NCI-H446 (cell line): ENCODE results near the gene TP73.
A peak's percentile ranks its signal among the peaks of the same experiment; 100 is the strongest.
"Not testable (repeated sequence)": the region's sequence is repeated elsewhere in the genome, so short reads cannot be mapped to it uniquely, and the experiment has no call there.

Experiments
- DNase-seq, 2 experiments: peaks; one replicate each; lab custom pipeline; 2025; lab: John Stamatoyannopoulos, UW

The TP73 gene

DNA sequence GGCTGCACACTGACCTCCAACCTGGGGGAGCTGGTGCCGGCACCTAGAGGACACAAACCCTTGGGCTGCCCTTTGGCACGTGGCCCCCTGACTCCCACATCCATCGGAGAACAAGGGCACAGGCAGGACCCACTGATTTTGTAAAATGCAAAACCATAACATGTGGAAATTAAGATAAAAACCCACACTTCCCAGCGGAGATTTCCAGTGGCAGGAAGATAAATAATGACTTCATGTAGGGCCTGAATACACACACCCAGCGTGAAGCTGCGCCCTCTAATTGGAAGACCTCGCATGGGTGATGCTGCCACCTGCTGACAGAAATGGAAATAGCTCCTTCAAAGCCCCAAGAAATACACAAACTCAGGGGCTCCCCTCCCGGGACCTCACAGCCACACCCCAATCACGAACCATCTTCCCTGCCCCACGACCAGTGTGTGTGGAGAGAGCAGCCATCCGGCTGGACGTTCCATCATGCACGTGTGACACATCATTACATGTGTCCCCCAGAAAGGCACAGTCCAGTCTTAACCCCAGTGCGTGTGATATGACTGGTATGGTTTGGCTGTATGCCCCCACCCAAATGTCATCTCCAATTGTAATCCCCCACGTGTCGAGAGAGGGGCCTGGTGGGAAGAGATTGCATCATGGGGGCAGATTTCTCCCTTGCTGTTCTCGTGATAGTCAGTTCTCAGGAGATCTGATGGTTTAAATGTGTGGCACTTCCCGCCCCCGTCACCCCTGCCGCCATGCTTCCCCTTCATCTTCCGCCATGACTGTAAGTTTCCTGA, 33.2 kb upstream of the TP73 start:
- peak; percentile 60 to 79 for DNase-seq

DNA sequence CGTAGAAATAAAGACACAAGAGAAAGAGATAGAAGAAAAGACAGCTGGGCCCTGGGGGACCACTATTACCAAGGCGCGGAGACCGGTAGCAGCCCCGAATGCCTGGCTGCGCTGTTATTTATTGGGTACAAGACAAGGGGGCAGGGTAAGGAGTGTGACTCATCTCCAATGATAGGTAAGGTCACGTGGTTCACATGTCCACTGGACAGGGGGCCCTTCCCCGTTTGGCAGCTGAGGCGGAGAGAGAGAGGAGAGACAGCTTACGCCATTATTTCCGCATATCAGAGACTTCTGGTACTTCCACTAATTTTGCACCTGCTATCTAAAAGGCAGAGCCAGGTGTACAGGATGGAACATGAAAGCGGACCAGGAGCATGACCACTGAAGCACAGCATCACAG, 31.6 kb upstream of the TP73 start:
- DNase-seq: no peak

DNA sequence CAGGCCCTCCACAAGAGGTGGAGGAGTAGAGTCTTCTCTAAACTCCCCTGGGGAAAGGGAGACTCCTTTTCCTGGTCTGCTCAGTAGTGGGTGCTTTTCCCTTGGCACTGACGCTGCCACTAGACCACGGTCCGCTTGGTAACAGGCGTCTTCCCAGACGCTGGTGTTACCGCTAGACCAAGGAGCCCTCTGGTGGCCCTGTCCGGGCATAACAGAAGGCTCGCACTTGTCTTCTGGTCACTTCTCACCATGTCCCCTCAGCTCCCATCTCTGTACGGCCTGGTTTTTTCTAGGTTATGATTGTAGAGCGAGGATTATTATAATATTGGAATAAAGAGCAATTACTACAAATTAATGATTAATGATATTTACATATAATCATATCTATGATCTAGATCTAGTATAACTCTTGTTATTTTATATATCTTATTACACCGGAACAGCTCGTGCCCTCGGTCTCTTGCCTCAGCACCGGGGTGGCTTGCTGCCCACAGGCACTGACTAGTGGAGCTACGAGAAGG, 31.1 kb upstream of the TP73 start:
- DNase-seq: peak; percentile 26 to 40

DNA sequence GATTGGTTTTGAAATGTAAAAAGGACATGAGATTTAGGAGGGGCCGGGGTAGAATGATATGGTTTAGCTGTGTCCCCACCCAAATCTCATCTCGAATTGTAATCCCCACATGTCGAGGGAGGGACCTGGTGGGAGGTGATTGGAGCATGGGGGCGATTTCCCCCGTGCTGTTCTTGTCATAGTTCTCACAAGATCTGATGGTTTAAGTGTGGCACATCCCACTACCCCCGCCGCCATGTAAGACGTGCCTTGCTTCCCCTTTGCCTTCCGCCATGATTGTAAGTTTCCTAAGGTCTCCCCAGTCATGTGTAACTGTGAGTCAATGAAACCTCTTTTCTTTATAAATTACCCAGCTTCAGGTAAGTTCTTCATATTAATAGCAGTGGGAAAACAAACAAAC, 30.2 kb upstream of the TP73 start:
- not testable (repeated sequence) for DNase-seq

DNA sequence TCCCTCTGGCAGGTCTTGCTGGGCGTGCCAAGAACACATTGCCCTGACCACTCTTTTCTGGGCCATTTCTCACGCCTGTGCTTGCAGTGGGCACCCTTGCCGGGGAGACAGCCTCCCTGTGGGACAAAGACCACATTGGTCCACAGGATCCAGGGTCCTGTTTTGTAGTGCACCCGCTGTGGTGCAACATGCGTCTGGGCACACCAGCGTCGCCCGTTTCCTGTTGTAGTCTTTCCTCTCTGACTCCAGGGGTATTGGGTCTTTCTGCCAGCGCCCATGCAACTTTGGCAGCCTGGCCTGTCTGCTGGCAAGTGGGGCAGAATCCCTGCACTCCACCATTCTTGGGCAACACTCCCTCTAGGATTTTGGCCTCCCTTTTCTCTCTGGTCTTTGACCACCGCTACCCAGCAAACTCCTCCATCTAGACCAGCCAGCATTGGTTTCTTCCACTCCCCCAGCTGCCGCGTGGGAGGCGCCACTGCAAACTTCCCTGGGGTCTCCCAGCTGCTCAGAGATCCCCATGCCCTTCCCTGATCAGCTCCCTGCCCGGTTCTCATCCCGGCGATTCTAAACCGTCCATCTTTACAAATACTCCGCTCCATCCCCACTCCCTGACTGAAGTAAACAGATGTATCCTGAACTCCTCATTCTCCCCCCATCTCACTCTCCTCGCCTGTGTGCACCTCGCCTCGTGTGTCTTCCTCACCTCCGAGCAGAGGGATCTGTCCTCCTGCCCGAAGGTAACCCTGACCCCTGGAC, 28.7 kb upstream of the TP73 start:
- no peak for DNase-seq

DNA sequence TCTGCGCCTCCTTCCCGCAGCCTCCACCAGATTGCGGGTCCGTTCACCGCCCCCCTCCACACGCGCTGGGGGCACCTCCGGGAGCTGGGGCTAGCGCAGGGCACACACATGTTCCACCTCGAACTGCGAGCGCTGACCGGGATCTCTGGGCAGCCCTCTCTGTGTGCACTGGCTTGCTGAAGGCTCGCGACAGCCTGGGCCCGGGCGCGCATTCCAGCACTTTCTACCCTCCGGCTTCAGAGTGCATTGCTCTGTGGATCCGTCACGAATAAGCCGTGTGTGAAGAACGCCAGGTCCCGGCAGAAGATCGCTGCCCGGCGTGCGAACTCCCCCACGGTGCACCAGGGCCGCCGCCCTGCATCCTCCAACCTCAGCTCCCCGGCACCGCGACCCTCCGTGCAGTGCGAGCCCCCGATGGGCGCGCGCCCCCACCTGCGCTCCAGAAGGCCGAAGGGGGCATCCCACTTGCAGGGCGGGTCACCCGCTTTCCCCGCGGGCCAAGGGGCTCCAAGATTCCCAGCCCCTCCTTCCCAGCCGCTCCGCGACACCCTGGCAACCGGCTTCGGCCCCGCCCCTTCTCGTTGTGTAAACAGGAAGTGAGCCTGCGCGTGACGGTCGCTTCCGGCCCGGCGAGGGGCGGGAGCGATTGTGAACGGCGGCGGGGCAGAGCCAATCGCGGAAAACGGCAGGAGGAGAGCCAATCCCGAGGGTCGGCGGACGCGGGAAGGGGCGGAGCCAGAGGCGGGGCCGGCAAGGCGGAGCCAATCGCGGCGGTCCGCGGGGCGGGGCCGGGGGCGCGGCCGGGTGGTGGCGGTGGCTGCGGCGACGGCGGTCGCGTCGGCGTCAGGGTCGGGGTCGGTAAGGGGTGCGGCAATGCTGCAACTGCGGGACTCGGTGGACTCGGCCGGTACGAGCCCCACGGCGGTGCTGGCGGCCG, 27.8 kb upstream of the TP73 start, which contains the start of gene TPRG1L:
Gene TPRG1L (plus strand): TSS at position 816 of the 937 bp plus-strand sequence. CDS start 58 bp downstream, at position 874.
- peak; percentile 93 to 99 for DNase-seq

DNA sequence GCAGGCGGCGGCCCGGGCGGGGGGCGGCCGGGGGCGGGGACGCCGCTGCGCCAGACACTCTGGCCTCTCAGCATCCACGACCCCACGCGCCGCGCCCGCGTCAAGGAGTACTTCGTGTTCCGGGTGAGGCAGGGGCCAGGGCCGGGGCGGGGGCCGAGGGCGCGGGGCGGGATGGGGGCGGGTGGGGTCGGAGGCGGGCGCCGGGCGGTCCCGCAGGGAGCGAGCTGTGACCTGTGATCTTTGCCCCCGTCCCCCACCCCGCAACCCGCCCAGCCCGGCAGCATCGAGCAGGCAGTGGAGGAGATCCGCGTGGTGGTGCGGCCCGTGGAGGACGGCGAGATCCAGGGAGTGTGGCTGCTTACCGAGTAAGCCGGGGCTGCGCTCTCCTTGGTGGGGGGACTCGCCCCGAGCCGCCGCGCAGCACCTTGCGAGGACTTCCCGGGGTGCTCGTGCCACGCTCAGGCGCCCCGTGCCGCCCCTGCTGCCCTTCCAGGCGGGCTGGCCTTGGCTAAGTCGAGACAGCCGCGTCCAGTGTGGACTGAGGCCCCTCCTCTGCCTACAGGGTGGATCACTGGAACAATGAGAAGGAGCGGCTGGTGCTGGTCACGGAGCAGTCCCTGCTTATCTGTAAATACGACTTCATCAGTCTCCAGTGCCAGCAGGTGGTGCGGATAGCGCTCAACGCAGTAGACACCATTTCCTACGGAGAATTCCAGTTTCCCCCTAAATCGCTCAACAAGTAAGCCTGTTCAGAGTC, 27.0 kb upstream of the TP73 start:
- DNase-seq: no peak

DNA sequence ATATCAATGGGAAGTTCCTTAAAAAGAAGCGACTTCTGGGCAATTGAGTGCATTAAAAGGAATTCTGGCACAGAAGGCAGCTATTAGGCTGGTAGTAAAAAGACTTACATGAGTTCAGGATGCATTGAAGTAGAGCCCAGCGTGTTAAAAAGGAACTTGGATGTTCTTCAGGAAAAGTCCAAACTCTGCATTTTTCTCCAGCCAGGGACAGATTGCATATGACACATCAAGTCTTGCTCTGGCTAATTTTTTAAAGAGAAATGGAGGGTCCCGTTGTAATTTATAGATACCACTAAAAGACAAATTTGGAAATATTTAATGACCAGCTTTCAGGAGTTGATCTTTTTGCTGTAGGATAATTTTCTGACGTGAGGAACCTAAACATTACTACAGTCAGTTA, 26.3 kb upstream of the TP73 start:
- no peak for DNase-seq

DNA sequence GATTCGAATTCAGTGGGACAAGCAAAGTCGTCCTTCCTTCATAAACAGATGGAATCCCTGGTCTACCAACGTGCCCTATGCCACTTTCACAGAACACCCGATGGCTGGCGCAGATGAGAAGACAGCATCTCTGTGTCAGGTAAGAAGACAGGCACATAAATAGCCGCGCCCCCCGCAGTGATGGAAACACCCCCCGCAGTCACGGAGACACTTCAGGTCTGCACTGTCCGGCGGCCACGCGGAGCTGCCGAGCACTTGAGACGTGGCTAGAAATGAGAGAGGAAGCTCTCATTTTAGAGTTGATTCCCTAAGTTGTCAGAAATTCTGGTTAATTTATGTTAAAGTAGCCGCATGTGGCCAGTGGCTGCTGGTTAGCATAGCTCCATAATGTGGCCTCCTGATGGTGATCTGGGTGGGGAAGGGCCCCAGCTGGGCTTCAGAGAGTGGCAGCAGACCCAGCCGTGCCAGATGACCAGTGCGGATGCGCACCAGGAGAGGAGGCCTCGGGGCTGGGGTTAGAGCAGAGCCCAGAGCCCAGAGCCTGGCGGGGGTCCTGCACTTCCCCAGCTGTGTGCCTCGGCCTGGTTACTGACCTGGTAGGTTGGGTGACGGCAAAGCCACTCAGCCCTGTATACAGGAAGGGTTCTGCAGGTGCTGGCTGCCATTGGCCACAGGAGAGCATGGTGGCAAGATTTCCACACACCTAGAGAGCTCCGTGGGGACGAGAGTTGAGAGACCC, 24.6 kb upstream of the TP73 start:
- DNase-seq: no peak

DNA sequence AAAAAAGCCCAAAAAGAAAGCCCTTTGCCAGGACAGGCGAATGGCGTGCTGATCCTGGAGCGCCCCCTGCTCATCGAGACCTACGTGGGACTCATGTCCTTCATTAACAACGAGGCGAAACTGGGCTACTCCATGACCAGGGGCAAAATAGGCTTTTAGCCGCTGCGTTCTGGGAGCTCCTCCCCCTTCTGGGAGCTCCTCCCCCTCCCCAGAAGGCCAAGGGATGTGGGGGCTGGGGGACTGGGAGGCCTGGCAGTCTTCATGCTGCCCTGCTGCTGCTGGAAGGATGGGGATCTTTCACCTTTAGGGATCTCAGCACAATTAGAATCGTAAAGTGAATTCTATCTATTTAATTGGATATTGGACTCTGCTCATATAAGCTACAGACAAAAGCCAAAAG, 23.9 kb upstream of the TP73 start:
- DNase-seq: no peak

DNA sequence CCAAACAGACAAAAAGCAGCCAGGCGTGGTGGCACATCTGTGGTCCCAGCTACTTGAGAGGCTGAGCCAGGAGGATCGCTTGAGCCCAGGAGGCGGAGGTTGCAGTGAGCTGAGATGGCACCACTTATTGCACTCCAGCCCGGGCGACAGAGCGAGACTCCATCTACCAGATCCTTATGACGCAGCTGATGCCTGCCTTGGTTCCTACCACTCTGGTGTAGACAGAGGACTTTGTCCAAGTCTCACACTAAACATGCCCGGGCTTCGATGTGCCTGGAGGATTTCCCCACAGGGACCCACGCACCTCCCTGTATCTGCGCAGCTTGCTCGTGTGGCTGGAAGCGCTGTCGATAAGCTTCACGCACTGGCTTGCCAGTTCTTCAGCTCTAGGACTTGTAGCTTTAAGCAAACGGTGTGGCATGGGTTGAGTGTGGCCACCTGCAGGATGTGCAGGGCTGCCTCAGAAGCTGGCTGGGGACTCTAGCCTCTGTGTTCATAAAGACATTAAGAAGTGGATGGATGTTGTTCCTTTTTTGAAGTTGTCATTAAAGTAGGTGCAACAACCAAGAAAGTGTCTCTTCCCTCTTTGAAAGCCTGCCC, 22.7 kb upstream of the TP73 start:
- DNase-seq: no peak

DNA sequence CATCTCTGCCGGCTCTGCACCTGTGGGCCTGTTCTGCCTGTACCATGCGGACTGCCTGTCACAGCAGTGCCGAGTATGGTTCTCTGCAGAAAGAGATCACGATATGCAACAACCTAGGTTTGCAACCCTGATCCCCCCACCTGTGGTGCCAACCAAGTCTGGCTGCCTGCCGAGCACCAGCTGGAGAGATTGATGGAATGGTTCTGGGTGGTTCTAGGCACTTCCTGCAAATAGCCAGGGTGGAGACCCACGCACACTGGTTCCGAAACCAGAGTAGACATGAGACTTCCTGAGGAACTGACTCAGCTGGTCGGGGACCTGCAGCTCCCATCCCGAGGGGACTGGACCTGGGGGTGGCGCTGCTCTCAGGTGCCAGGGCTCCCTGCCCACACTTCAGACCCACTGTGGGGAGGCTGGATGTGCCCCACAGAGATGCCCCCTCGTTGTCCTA, 22.1 kb upstream of the TP73 start:
- DNase-seq: no peak

DNA sequence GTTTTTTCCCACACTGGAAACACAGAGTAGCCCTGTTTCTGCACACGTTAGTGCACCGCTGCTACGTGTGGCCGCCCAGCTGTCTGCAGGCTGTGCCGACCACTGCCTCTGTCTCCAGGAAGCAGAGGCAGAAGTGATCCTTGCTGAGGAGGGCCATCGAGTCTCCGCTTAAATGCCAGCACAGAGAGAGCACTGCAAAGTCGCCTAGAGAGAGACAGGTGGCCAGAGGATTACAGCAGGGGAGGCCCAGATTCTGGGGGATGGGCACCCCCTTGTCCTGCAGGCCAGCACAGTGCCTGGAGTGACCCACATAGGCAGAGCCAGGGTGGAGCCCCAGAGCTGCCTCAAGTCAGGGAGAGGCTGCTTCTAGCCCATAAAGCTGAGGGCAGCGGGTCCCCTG, 21.4 kb upstream of the TP73 start:
- DNase-seq: no peak

DNA sequence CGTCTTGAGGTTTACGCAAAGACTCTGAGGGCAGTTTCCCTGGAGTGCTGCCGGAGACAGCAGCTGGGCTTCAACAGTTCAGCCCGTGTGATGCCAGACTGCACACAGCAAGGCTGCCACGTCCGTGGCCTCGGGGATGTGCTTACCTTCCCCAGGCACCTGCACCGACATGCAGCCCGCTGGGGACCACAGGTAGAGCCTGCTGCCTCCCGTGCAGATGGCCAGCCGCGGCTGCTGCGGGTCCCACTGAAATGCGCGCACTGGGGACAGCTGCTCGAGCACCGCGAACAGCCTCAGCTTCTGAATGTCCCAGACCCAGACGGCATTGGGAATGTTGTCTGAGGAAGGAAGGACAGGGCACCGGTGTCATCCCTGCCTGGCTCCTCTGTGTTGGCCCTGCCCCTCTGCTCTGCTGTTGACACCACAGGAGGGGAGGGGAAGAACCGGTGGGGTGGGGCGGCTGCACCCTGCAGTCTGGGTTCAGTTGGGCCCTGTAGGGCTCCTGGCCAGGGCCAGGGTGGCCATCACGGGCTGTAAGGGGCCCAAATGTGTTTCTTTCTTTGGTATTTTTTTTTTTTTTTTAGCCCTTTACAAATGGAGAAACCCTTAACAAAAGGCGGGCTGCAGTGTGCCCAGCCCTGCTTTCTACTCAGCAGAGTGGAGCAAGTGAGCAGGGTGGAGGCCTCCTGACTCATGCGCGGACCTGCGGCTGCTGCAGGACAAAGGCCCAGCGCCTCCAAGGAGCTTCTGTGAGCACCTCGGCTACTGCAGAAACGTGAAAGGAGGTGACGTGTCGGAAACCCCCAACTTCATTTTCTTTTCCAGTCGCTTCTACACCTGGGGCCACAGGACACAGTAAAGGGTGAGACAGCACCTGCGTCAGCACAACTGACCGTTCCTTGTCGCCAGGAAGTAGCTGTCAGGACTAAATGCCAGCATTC, 20.7 kb upstream of the TP73 start:
- DNase-seq: no peak

DNA sequence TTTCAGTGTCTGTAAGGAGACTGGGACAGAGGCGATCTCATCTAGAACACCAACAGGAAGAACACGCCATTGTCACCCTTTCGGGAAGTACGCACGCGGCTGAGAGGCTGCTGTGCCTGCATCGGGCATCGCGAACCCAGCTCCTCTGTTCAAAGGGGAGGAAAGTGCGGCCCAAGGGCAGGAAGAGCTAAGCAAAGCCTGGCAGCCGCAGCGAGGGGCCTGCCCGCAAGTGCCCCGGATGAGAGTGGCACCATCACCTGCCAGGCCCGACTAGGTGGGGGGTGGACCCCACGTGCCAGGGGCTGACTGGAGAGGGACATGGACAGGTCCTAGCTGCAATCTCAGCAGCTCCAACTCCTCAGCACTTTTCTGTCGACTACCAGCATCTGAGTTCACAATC, 20.0 kb upstream of the TP73 start:
- DNase-seq: no peak

DNA sequence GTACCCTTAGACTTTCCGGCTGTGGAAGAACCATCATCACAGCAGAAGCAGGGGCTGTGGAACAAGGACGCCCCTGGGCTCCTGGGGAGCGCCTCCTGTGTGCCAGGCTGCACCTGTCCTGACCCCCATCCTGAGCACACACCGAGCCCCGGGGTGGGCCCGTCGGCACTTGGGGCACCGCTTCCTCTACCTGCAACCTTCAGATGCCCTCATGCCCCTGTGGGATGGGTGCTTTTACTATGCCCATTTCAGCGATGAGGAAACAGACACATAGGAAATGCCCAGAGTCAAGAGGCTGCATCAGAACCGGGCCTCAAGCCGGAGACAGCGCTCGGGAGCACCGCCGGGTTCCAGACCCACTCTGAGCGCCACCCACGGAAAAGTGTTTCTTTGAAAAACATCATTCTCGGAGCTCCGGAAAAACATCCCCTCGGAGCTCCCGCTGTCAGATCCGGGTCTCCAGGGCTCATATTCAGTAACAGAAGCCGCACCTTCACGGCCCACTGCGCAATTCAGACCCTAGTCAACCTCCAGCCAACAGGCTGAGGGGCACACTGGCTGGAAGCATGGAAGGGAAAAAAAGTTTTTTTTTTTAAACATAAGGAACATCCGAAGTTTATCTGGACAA, 19.5 kb upstream of the TP73 start:
- no peak for DNase-seq

DNA sequence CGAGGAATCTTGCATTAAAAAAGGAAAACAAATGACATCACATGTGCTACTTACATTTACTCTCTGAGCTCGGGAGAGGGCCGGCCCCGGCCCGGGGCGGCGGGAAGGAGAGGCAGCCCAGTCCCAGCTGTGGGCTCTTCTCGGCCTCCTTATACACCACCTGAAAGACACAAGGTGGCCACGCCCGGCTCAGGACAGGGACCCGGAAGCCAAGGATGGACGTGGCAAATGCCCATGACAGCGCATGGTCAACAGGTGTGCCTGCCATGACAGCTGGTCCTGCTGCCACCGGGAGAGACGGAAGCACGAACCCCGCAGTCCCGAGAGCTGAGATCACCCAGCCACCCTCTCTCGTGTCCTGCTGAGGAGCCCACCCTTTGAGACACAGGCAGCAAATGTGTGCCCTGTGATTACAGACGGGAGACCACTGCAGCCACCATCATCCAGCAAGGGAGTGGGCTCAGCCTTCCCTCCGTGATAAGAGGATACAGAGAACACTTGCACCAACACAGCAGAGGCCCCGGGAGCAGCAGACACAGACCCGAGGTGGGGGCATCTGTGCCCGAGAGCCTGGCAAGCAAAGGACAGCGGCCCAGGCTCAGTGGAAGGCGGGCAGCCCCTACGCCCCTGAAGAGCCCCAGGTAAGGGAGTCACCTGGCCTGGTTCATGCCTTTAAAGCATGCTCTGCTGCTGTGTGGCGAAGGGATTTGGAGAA, 18.8 kb upstream of the TP73 start:
- no peak for DNase-seq
